PC-9 (cell line): ENCODE measurements around the gene CAMSAP3. TPM values are rescaled to one million over a fixed set of nuclear protein-coding genes. Genes with fewer than 3 reads are reported as not detected.

ENCODE experiments used
- BruUV-seq: library from RNA; stranded (reverse); fragments of 400-500 nt; replicated peaks from 2 replicates; lab custom pipeline; 2021; lab: Mats Ljungman, UMichigan
- CTCF ChIA-PET: fragments of 300-600 bp; sonication (Branson Sonifier 250); formaldehyde crosslinking; loops from one replicate; lab custom pipeline; 2022; ENCODE audit warnings: antibody characterized with exemption; lab: Charles Lee
- POLR2A ChIA-PET: fragments of 300-600 bp; sonication (Branson Sonifier 250); formaldehyde crosslinking; loops from one replicate; lab custom pipeline; 2022; ENCODE audit warnings: antibody characterized with exemption; ENCODE audit not compliant: unreplicated experiment; lab: Charles Lee
- DNase-seq, 2 experiments: peaks; one replicate each; pipeline versions ENCODE4 v3.0.0 to v3.0.0-alpha.2; 2015 to 2022; ENCODE audit warnings: mixed read lengths in 1 of 2
- H2AFZ ChIP-seq: fragments of 200-600 bp; sonication (generic); 2 replicates; pipeline ENCODE4 v1.8.1; 2017; ENCODE audit warnings: antibody characterized with exemption
- H3F3A ChIP-seq: fragments of 200-600 bp; sonication (generic); 2 replicates; pipeline ENCODE4 v1.8.1; 2017; ENCODE audit warnings: antibody characterized with exemption, mild to moderate bottlenecking, low read depth; ENCODE audit not compliant: insufficient read depth
- H3K27ac ChIP-seq: fragments of 200-600 bp; sonication (generic); 2 replicates; pipeline ENCODE4 v1.6.1; 2016; ENCODE audit warnings: mixed run types
- H3K27me3 ChIP-seq: fragments of 200-600 bp; sonication (generic); 2 replicates; pipeline ENCODE4 v1.6.1; 2016; ENCODE audit warnings: low read depth, mixed run types; ENCODE audit not compliant: insufficient read depth
- H3K36me3 ChIP-seq: fragments of 200-600 bp; sonication (generic); 2 replicates; pipeline ENCODE4 v1.6.1; 2016; ENCODE audit warnings: low read depth, mixed run types
- H3K4me1 ChIP-seq: fragments of 200-600 bp; sonication (generic); replicated peaks from 2 replicates; pipeline ENCODE4 v1.6.1; 2016; ENCODE audit warnings: mixed run types; ENCODE audit not compliant: insufficient read depth
- H3K4me2 ChIP-seq: fragments of 200-600 bp; sonication (generic); 2 replicates; pipeline ENCODE4 v1.6.1; 2017; ENCODE audit warnings: mixed run types
- H3K4me3 ChIP-seq: fragments of 200-600 bp; sonication (generic); 2 replicates; pipeline ENCODE4 v1.6.1; 2016; ENCODE audit warnings: mixed run types
- H3K79me2 ChIP-seq: fragments of 200-600 bp; sonication (generic); 2 replicates; pipeline ENCODE4 v1.6.1; 2017; ENCODE audit warnings: low read depth, mixed run types
- H3K9me2 ChIP-seq: fragments of 200-600 bp; sonication (generic); 2 replicates; pipeline ENCODE4 v1.8.1; 2017; ENCODE audit warnings: mild to moderate bottlenecking; ENCODE audit not compliant: insufficient read depth
- H3K9me3 ChIP-seq: fragments of 200-600 bp; sonication (generic); 2 replicates; pipeline ENCODE4 v1.8.1; 2016; ENCODE audit warnings: low read depth; ENCODE audit not compliant: insufficient read depth
- H4K20me1 ChIP-seq: fragments of 200-600 bp; sonication (generic); 2 replicates; pipeline ENCODE4 v1.8.1; 2017; ENCODE audit not compliant: insufficient read depth
- CTCF ChIP-seq: fragments of 200-600 bp; sonication (generic); conservative IDR thresholded peaks from 2 replicates; pipeline ENCODE4 v1.6.1; 2017; ENCODE audit warnings: mixed run types, antibody characterized with exemption, mild to moderate bottlenecking, moderate library complexity
- EZH2 ChIP-seq: fragments of 200-600 bp; sonication (generic); IDR thresholded peaks from 2 replicates; pipeline ENCODE4 v1.8.0; 2017; ENCODE audit warnings: antibody characterized with exemption, low read depth
- intact Hi-C: fragments of 100-400 bp; cut with micrococcal nuclease; formaldehyde crosslinking; loops from one replicate; pipeline ENCODE4 v1.10.0; 2022; ENCODE audit not compliant: unreplicated experiment
- total RNA-seq: library from RNA; stranded (reverse); gene quantifications from 2 replicates; pipeline ENCODE4 v1.2.3, GENCODE V29; 2021

The CAMSAP3 gene
- total RNA-seq, 1 experiment from 2014 or later: 25.9 TPM

- intact Hi-C loops: no loop called here
- H2AFZ ChIP-seq: no peak overlapping the region
- TF ChIP-seq CTCF (no peak), EZH2 (no peak)
- peaks cover 10% of the 10 kb centered on the region; the same call in 1 of the 2 replicates for H3K36me3 ChIP-seq
- H3K4me3 ChIP-seq: no peak overlapping the region
- H3K4me1 ChIP-seq: peaks cover 14% of the 10 kb centered on the region
- H4K20me1 ChIP-seq: 0 out of 2 replicates have a peak, but pooled peaks cover 10% of the 10 kb centered on the region
- BruUV-seq: no TSS peak
- POLR2A ChIA-PET: no interaction called here
- no peaks in the 10 kb centered on the region for H3K27me3 ChIP-seq
- DNase-seq: no peak
- no peaks in the 10 kb centered on the region for H3K9me2 ChIP-seq
- CTCF ChIA-PET: no interaction called here
- H3K27ac ChIP-seq: no peak overlapping the region
- no peak overlapping the region for H3K4me2 ChIP-seq
- H3F3A ChIP-seq: peaks cover 6% of the 10 kb centered on the region; the same call in 1 of the 2 replicates
- peaks cover 40% of the 10 kb centered on the region for H3K79me2 ChIP-seq
- no peaks in the 10 kb centered on the region for H3K9me3 ChIP-seq
Observed at GRCh38 chr19:7624810-7625209, 29.1 kb downstream of the CAMSAP3 start.

DNA sequence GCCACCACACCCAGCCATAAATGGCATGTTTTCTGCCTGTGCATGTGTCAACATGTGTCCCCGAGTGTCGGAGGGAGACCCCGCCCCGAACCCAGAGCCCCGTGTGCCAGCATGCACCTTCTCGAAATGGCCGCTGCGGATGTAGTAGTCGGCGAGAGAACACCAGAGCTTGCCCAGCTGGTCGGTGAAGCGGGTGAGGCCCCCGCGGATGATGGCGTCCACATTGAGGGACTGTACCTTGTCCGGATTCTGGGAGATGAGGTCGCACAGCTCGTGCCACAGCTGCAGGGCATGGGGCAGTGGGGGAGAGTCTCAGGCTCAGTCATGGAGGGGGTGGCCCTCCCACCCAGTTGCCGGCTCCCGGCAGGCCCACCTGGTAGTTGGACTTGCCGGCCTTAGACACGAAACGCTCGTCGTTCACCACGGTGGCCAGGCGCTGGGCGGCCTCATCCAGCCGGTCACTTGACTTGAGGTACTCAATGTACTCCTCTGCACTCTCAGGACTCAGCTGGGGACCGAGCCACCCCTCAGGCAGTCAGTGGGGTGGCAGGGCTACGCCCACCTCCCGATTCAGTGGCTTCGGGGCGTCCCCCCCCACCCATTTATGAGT, 30.2 kb downstream of the CAMSAP3 start:
- H3K4me2 ChIP-seq: no peak overlapping the region
- BruUV-seq: no TSS peak
- ChIA-PET CTCF (no interaction called here), POLR2A (no interaction called here)
- intact Hi-C loops: no loop called here
- no peak overlapping the region for H3K27ac ChIP-seq
- no peaks in the 10 kb centered on the region for H3K27me3 ChIP-seq
- H3K36me3 ChIP-seq: peaks cover 10% of the 10 kb centered on the region; the same call in 1 of the 2 replicates
- no peaks in the 10 kb centered on the region for H3K9me3 ChIP-seq
- H4K20me1 ChIP-seq: 0 out of 2 replicates have a peak, but pooled peaks cover 10% of the 10 kb centered on the region
- peaks cover 15% of the 10 kb centered on the region for H3K4me1 ChIP-seq
- H3K4me3 ChIP-seq: no peak overlapping the region
- no peaks in the 10 kb centered on the region for H3K9me2 ChIP-seq
- peaks cover 51% of the 10 kb centered on the region for H3K79me2 ChIP-seq
- TF ChIP-seq EZH2 (no peak), CTCF (no peak)
- no peak for DNase-seq
- no peak overlapping the region for H2AFZ ChIP-seq
- H3F3A ChIP-seq: no peaks in the 10 kb centered on the region

- intact Hi-C loops: no loop called here
- no peak for DNase-seq
- H3K4me1 ChIP-seq: peaks cover 18% of the 10 kb centered on the region
- ChIA-PET CTCF (no interaction called here), POLR2A (interaction anchor here (0.5 kb wide), 1 partner anchor 17 kb away, joined by 4 read pairs; no protein-coding TSS in a partner anchor)
- H3K9me2 ChIP-seq: no peaks in the 10 kb centered on the region
- H4K20me1 ChIP-seq: 0 out of 2 replicates have a peak, but pooled peaks cover 10% of the 10 kb centered on the region
- no peaks in the 10 kb centered on the region for H3K9me3 ChIP-seq
- H3K27me3 ChIP-seq: no peaks in the 10 kb centered on the region
- no peak for TF ChIP-seq CTCF
- TF ChIP-seq EZH2: no peak
- no TSS peak for BruUV-seq
- H3K36me3 ChIP-seq: peaks cover 4% of the 10 kb centered on the region; the same call in 1 of the 2 replicates
- peaks cover 62% of the 10 kb centered on the region for H3K79me2 ChIP-seq
- H2AFZ ChIP-seq: no peak overlapping the region
- H3F3A ChIP-seq: no peaks in the 10 kb centered on the region
- no peak overlapping the region for H3K27ac ChIP-seq
- no peak overlapping the region for H3K4me2 ChIP-seq
- no peak overlapping the region for H3K4me3 ChIP-seq
Observed at GRCh38 chr19:7627166-7627565, 31.5 kb downstream of the CAMSAP3 start.
